Measurements from ENCODE around the gene RNF214. TPM values are rescaled to one million over a fixed set of nuclear protein-coding genes. Genes with fewer than 3 reads are reported as not detected.

The RNF214 gene
- total RNA-seq, 2 experiments from 2014 or later = 14.7 to 18.3 TPM

DNA sequence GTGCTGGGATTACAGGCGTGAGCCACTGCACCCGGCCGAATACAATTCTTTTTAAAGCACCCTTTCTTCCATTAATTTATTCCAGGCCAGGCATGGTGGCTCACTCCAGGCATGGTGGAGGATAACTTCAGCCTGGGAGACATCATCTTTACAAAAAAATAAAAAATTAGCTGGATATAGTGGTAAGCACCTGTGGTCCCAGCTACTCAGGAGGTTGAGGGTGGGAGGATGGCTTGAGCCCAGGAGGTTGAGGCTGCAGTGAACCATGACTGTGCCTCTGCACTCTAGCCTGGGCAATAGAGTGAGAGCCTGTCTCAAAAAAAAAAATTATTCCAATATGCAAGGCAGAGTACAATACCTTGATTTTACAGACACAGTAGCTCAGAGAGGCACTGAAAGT lies 21.9 kb upstream of the RNF214 start:
- intact Hi-C loops (cut with micrococcal nuclease) = no loop called here
- CTCF ChIA-PET = interaction anchor here (1.1 to 1.5 kb wide), 2 partner anchors 16 to 114 kb away, joined by 3 to 8 read pairs; no protein-coding TSS in a partner anchor
- TF ChIP-seq, protein P1, sequence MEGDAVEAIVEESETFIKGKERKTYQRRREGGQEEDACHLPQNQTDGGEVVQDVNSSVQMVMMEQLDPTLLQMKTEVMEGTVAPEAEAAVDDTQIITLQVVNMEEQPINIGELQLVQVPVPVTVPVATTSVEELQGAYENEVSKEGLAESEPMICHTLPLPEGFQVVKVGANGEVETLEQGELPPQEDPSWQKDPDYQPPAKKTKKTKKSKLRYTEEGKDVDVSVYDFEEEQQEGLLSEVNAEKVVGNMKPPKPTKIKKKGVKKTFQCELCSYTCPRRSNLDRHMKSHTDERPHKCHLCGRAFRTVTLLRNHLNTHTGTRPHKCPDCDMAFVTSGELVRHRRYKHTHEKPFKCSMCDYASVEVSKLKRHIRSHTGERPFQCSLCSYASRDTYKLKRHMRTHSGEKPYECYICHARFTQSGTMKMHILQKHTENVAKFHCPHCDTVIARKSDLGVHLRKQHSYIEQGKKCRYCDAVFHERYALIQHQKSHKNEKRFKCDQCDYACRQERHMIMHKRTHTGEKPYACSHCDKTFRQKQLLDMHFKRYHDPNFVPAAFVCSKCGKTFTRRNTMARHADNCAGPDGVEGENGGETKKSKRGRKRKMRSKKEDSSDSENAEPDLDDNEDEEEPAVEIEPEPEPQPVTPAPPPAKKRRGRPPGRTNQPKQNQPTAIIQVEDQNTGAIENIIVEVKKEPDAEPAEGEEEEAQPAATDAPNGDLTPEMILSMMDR (IDR thresholded peaks at IDR 0.05) = no peak
- no peaks in the 10 kb centered on the region for H3K27me3 Mint-ChIP-seq
- ATAC-seq (no peak), DNase-seq (no peak)
- POLR2A ChIA-PET = interaction anchor here (0.8 to 1.2 kb wide), 2 partner anchors 9 to 17 kb away, joined by 4 read pairs; no protein-coding TSS in a partner anchor
- H3K9me3 Mint-ChIP-seq = no peaks in the 10 kb centered on the region
- H3K4me3 Mint-ChIP-seq = no peak overlapping the region
- no peaks in the 10 kb centered on the region for H3K4me1 Mint-ChIP-seq (ENCODE audit: low read depth)
- no peak overlapping the region for H3K27ac Mint-ChIP-seq
- H3K36me3 Mint-ChIP-seq (ENCODE audit: low read depth) = peaks cover 29% of the 10 kb centered on the region

DNA sequence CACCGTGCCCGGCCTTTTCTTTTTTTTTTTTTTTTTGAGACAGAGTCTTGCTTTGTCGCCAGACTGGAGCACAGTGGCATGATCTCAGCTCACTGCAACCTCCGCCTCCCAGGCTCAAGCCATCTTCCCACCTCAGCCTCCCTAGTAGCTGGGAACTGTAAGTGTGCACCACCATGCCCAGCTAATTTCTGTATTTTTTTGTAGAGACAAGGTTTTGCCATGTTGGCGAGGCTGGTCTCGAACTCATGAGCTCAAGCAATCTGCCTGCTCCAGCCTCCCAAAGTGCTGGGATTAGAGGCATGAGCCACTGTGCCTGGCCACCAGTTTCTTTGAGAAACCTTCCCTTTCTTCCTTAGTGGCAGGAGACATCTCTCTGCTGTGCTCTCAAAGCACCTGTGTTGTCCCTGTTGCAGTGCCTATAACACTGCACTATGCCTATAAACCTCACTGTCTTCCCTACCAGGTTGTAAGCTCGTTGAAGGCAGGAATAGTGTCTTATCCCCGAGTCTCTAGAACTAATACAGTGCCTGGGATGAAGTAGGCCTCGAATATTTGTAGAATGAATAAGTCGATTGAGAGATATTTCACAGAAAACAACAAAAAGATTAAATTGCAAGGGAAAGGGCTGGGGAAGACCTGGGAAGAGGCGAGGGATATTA lies 19.6 kb upstream of the RNF214 start:
- Mint-ChIP-seq H3K27me3 (no peaks in the 10 kb centered on the region), H3K9me3 (no peaks in the 10 kb centered on the region)
- POLR2A ChIA-PET = interaction anchor here (1.0 to 1.2 kb wide), 3 partner anchors 40 to 118 kb away, joined by 3 read pairs; no protein-coding TSS in a partner anchor

DNA sequence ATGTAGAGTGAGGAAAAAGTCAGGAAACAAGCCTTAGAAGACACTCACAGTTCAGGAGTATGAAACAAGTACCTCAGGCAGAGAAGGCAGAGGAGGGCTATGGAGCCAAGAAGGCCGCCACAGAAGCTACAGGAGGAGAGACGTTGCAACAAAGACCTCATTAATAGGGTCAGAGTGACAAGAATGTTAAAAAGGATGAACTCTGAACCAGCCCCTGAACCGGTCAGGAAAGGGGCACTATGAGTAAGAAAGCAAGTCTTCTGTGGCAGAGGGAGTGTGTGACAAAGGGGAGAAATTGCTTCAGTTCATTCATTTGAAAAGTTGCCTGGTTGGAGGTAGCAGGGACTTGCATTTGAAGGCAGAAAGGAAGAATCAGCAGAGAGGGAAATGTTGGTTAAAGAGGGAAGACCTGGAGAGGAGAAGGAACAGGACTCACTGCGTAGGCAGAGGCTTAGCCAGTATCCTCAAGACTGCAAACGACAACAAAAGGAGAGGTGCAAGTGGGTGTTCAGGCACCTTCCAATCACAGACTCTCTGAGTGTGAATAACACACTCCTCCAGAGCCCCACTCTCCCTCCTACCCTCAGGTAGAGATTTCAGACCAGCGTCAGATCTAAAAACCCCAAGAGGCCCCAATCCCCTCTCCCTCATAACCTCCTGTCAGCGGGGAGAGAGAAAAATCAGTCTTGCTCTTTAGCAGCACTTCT lies 17.9 kb upstream of the RNF214 start:
- Mint-ChIP-seq H3K4me1 (ENCODE audit: low read depth) (peaks cover 4% of the 10 kb centered on the region), H3K36me3 (ENCODE audit: low read depth) (peaks cover 51% of the 10 kb centered on the region), H3K4me3 (no peak overlapping the region), H3K9me3 (no peaks in the 10 kb centered on the region), H3K27me3 (no peaks in the 10 kb centered on the region), H3K27ac (peak overlapping the region; percentile 35)
- TF ChIP-seq, protein P1 (IDR thresholded peaks at IDR 0.05) = no peak
- ChIA-PET POLR2A (no interaction called here), CTCF (interaction anchor here (0.9 to 2.1 kb wide), 3 partner anchors 13 to 34 kb away, joined by 3 to 6 read pairs (median 4); no protein-coding TSS in a partner anchor)
- ATAC-seq (no peak), DNase-seq (no peak)
- intact Hi-C loops (cut with micrococcal nuclease) = no loop called here

More for the DNA sequence above, 19.6 kb upstream of the RNF214 start:
- DNase-seq = no peak
- H3K4me1 Mint-ChIP-seq (ENCODE audit: low read depth) = peaks cover 4% of the 10 kb centered on the region
- no peak overlapping the region for H3K4me3 Mint-ChIP-seq
- ATAC-seq = no peak
- H3K27ac Mint-ChIP-seq = no peak overlapping the region
- H3K36me3 Mint-ChIP-seq (ENCODE audit: low read depth) = peaks cover 36% of the 10 kb centered on the region
- intact Hi-C loops (cut with micrococcal nuclease) = no loop called here
- TF ChIP-seq, protein P1 (IDR thresholded peaks at IDR 0.05) = no peak
- CTCF ChIA-PET = interaction anchor here (0.7 to 1.6 kb wide), 2 partner anchors 32 to 422 kb away, joined by 3 to 4 read pairs; no protein-coding TSS in a partner anchor

DNA sequence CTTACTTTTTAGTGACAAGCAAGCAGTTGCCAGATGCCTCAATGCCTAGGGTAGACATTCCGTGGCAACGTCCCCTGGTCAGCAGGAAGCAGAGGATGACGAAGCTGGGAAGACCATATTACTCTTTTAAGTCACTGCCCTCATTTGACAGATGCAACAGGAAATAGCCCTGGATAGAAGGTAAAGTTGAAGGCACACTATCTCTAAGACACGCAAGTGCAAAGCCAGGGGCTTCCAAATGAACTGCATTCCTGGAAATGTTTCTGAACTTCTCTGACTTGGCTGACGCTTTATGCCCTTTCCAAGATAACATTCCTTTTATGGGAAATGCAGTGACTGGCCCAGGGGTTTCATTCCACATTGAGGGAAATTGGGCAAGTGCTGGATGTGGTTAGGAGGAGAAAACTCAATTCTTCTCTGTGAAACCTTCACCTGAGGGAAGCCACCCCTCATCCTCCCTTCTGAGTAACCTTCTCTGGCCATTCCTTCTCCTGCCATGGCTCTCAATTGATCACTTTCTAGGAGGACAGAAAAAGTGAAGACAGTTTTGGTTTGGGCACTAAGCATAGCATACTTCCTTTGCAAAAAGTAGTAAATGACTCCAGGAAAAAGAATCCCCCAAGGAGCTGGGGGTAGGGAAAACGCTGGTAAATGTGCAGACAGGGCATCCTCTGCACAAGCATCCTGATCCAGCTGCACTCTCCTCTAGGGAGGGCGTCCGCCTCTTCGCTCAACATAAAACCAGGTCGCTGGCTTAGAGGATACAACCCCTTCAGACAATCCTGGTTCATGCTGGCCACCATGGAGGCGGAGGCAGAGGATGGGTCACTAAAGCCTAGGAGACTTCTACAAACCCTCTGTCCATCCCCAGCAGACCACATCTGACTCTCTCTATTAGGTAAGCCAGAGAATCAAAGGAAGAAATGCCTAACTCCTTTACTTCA lies 15.1 kb upstream of the RNF214 start:
- Mint-ChIP-seq H3K4me1 (ENCODE audit: low read depth) (peaks cover 4% of the 10 kb centered on the region), H3K4me3 (no peak overlapping the region), H3K9me3 (no peaks in the 10 kb centered on the region), H3K27ac (peak overlapping the region; percentile 51), H3K36me3 (ENCODE audit: low read depth) (peaks cover 52% of the 10 kb centered on the region), H3K27me3 (no peaks in the 10 kb centered on the region)
- ChIA-PET POLR2A (no interaction called here), CTCF (interaction anchor here (0.7 to 2.2 kb wide), 5 partner anchors 10 to 87 kb away, joined by 3 to 12 read pairs (median 4); partner anchors contain the start of gene PCSK7)
- TF ChIP-seq, protein P1 (IDR thresholded peaks at IDR 0.05) = no peak
- intact Hi-C loops (cut with micrococcal nuclease) = no loop called here
- ATAC-seq (no peak), DNase-seq (no peak)
